KMS-11 (cell line): ENCODE data around the gene MARF1.
"Not testable (repeated sequence)": the region's sequence is repeated elsewhere in the genome, so short reads cannot be mapped to it uniquely, and the experiment has no call there.

Source experiments
- H2AFZ ChIP-seq: fragments of 200-600 bp; sonication (generic); 2 replicates; pipeline ENCODE4 v1.6.1; 2016; ENCODE audit warnings: antibody characterized with exemption, mixed run types, low read depth
- H3K27ac ChIP-seq: fragments of 200-600 bp; sonication (generic); 2 replicates; pipeline ENCODE4 v1.6.1; 2016; ENCODE audit warnings: mild to moderate bottlenecking, mixed run types
- H3K27me3 ChIP-seq: fragments of 200-600 bp; sonication (generic); 2 replicates; pipeline ENCODE4 v1.6.1; 2017; ENCODE audit warnings: mild to moderate bottlenecking, low read depth, mixed run types, moderate library complexity; ENCODE audit not compliant: insufficient read depth
- H3K36me3 ChIP-seq: fragments of 200-600 bp; sonication (generic); 2 replicates; pipeline ENCODE4 v1.6.1; 2017; ENCODE audit warnings: mild to moderate bottlenecking, mixed run types; ENCODE audit not compliant: insufficient read depth
- H3K4me1 ChIP-seq: fragments of 200-600 bp; sonication (generic); 2 replicates; pipeline ENCODE4 v1.6.1; 2016; ENCODE audit warnings: mild to moderate bottlenecking, low read depth, mixed run types; ENCODE audit not compliant: poor library complexity, severe bottlenecking
- H3K4me2 ChIP-seq: fragments of 200-600 bp; sonication (generic); 2 replicates; pipeline ENCODE4 v1.7.0; 2016; ENCODE audit warnings: mild to moderate bottlenecking, mixed run types
- H3K4me3 ChIP-seq: fragments of 200-600 bp; sonication (generic); IDR thresholded peaks from 2 replicates; pipeline ENCODE4 v1.6.1; 2017; ENCODE audit warnings: low read depth, low read length, mixed read lengths; ENCODE audit not compliant: insufficient read depth
- H3K79me2 ChIP-seq: fragments of 200-600 bp; sonication (generic); 2 replicates; pipeline ENCODE4 v1.6.1; 2016; ENCODE audit warnings: low read depth, mixed run types; ENCODE audit not compliant: insufficient read depth
- H3K9ac ChIP-seq: fragments of 200-600 bp; sonication (generic); 2 replicates; pipeline ENCODE4 v1.6.1; 2016; ENCODE audit warnings: mild to moderate bottlenecking, mixed run types
- H4K20me1 ChIP-seq: fragments of 200-600 bp; sonication (generic); 2 replicates; pipeline ENCODE4 v1.6.1; 2016; ENCODE audit warnings: mild to moderate bottlenecking, mixed run types; ENCODE audit not compliant: insufficient read depth
- CTCF ChIP-seq: fragments of 200-600 bp; sonication (generic); conservative IDR thresholded peaks from 2 replicates; pipeline ENCODE4 v1.6.1; 2017; ENCODE audit warnings: low read depth, mild to moderate bottlenecking, antibody characterized with exemption, low read length, moderate library complexity, mixed read lengths

The MARF1 gene

GRCh38 chr16:15610369-15610871 is 32.5 kb downstream of the MARF1 start:
- Histone ChIP-seq H3K9ac (no peak overlapping the region), H3K4me2 (no peak overlapping the region), H3K4me1 (no peaks in the 10 kb centered on the region), H3K27ac (no peak overlapping the region), H3K36me3 (no peaks in the 10 kb centered on the region; the same call in 1 of the 2 replicates), H3K79me2 (no peaks in the 10 kb centered on the region), H3K4me3 (no peak overlapping the region), H4K20me1 (no peaks in the 10 kb centered on the region), H2AFZ (no peak overlapping the region), H3K27me3 (no peaks in the 10 kb centered on the region; the same call in 1 of the 2 replicates)
- TF ChIP-seq CTCF: no peak

DNA sequence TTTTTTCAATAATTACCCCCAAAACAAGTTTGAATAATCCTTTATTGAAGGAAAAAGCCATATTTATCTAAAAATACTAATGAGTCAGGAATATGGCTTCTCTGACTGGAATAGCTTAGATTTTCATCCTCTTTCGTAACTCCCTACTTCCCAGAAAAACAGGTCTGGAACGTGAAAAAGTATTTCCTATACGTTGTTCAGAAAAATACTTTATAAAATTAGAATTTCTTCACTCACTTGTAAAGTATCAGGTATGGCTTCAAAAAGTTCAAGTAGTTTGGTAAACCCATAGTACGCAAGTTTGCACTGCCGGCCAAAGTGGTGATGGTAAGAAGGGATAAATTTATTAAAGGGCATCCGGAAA is 33.7 kb downstream of the MARF1 start:
- Histone ChIP-seq H2AFZ (no peak overlapping the region), H3K4me3 (no peak overlapping the region), H3K9ac (no peak overlapping the region), H3K27ac (no peak overlapping the region), H3K4me1 (no peaks in the 10 kb centered on the region), H3K79me2 (no peaks in the 10 kb centered on the region), H3K4me2 (no peak overlapping the region), H3K27me3 (no peaks in the 10 kb centered on the region), H4K20me1 (no peaks in the 10 kb centered on the region), H3K36me3 (no peaks in the 10 kb centered on the region; the same call in 1 of the 2 replicates)
- TF ChIP-seq CTCF: no peak

DNA sequence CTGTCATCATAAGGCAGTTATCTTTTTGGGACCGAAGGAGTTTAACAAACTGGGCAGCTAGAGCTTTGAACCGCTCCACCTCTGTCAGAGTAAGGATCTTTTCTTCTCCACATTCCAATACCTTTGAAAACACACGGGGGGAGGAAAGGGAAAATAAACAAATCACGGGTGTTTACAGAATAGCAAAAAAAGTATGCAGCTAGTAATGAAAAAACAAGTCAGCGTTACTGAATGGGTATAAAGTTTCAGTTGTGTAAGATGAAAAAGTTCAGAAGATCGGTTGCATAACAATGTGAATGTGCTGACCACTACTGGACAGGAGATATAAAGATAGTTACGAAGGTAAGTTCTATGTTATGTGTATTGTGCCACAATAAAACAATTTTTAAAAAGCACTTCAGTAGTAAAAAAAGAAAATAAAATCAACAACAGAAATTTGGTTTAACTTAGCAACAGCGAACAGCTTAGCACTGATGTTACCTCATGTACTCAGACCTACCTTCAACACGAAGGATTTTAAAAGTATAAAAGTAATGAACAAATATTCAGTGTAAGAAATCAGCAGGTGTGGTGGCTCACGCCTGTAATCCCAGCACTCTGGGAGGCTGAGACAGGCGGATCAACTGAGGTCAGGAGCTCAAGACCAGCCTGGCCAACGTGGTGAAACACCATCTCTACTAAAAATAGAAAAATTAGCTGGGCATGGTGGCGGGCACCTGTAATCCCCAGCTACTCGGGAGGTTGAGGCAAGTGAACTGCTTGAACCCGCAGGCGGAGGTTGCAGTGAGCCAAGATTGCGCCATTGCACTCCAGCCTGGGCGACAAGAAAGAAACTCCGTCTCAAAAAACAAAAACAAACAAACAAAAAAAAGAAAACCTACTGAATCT is 34.3 kb downstream of the MARF1 start:
- H3K4me3 ChIP-seq: no peak overlapping the region
- no peaks in the 10 kb centered on the region; the same call in 1 of the 2 replicates for H3K36me3 ChIP-seq
- no peak overlapping the region for H2AFZ ChIP-seq
- H3K9ac ChIP-seq: no peak overlapping the region
- H4K20me1 ChIP-seq: no peaks in the 10 kb centered on the region
- no peaks in the 10 kb centered on the region for H3K4me1 ChIP-seq
- H3K4me2 ChIP-seq: no peak overlapping the region
- no peaks in the 10 kb centered on the region for H3K27me3 ChIP-seq
- TF ChIP-seq CTCF: no peak
- H3K79me2 ChIP-seq: no peaks in the 10 kb centered on the region
- H3K27ac ChIP-seq: no peak overlapping the region

DNA sequence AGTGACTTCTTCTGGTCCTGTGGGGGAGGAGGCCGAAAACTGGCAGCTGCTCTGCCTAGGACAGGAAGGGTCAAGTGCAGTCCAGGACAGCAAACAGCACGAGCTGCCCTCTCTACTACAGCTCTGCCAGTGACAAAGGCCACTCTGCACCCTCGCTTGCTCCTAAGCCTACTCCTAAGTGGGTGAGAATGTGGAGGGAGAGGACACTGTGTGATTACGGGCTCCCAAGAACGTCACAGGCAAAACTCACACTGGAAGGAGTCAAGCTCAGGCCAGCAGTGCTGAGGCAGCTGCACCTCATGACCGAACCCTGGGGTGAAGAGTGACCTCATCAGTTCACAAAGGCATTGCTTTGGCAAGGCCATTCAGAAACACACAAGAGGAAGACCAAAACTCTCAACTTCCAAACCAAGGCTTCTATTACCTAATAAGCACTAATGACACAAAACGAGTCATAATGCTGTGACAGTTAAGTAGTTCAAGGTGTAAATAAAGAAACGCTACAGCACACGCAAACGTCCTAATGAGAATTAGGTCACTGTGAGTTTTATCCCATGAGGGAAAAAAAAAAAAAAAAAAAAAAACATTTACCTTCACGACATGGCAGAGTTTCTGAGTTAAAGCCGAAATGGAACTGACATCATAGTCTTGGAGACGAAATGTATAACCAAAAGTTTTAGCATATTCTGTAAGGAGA is 35.1 kb downstream of the MARF1 start:
- Histone ChIP-seq H3K27me3 (no peaks in the 10 kb centered on the region), H3K4me3 (no peak overlapping the region), H2AFZ (no peak overlapping the region), H3K36me3 (no peaks in the 10 kb centered on the region; the same call in 1 of the 2 replicates), H3K9ac (no peak overlapping the region), H3K4me1 (no peaks in the 10 kb centered on the region), H3K4me2 (no peak overlapping the region), H4K20me1 (no peaks in the 10 kb centered on the region), H3K79me2 (no peaks in the 10 kb centered on the region), H3K27ac (no peak overlapping the region)
- TF ChIP-seq CTCF: no peak

DNA sequence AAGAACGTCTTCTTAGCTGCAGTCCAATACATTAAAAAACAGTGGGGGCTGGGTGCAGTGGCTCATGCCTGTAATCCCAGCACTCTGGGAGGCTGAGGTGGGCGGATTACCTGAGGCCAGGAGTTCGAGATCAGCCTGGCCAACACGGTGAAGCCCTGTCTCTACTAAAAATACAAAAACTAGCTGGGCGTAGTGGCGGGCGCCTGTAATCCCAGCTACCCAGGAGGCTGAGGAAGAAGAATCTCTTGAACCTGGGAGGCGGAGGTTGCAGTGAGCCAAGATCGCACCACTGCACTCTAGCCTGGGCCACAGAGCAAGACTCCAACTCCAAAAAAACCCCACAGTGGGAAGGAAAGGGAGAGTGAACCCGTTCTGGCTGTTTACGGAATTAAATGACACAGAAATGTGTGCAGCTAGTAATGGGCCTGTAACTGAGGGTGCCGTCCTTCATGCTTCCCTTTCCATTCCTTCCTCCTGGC is 35.7 kb downstream of the MARF1 start:
- not testable (repeated sequence) for H3K36me3 ChIP-seq, H4K20me1 ChIP-seq, H3K9ac ChIP-seq, H3K27me3 ChIP-seq, H3K4me3 ChIP-seq, H3K4me2 ChIP-seq, H3K4me1 ChIP-seq, H3K79me2 ChIP-seq, H2AFZ ChIP-seq, H3K27ac ChIP-seq
